Right ventricle myocardium inferior (tissue), 1 donor: ENCODE results near the gene PSMD14. TPM values are rescaled to one million over a fixed set of nuclear protein-coding genes. Genes with fewer than 3 reads are reported as not detected.
"Not testable (repeated sequence)": the region's sequence is repeated elsewhere in the genome, so short reads cannot be mapped to it uniquely, and the experiment has no call there.

Source experiments
- ATAC-seq: fragments of 200-7000 bp; cut with Tn5 transposase; one replicate; pipeline ENCODE4 v1.9.1; 2020; ENCODE audit warnings: mild to moderate bottlenecking, moderate library complexity
- DNase-seq: peaks from one replicate; pipeline ENCODE4 v3.0.0; 2021; ENCODE audit errors: missing footprints
- intact Hi-C: fragments of 100-400 bp; cut with DNase I; formaldehyde crosslinking; loops from one replicate; pipeline ENCODE4 v1.11.0; 2022
- total RNA-seq: library from RNA; stranded (reverse); fragmentation: NEBNext Ultra II Directional; extraction: Animal tissue kit (Norgen Biotek cat#: 25700); gene quantifications from one replicate; pipeline ENCODE4 v1.2.1, GENCODE V29; 2021
- donor health status: DM: no; HTN: yes; CAD: no; lungs with severe emphysema.

Gene PSMD14
- total RNA-seq, 1 donor from 2014 or later: 44.0 TPM

- intact Hi-C loops: no loop called here
- ATAC-seq (no peak), DNase-seq (no peak)
These were observed 16.7 kb downstream of the PSMD14 start for GRCh38 chr2:161324876-161325275.

- intact Hi-C loops: no loop called here
- ATAC-seq: no peak
- no peak for DNase-seq
These were observed 19.4 kb downstream of the PSMD14 start for GRCh38 chr2:161327582-161327981.

- no peak for ATAC-seq
- intact Hi-C loops: no loop called here
These were observed 24.2 kb downstream of the PSMD14 start for GRCh38 chr2:161332371-161332967.

GRCh38 chr2:161335626-161336025, 27.4 kb downstream of the PSMD14 start:
- no peak for DNase-seq
- intact Hi-C loops: no loop called here
- no peak for ATAC-seq

More at GRCh38 chr2:161332371-161332967, 24.2 kb downstream of the PSMD14 start:
- DNase-seq: no peak

- ATAC-seq: no peak
- intact Hi-C loops: no loop called here
- no peak for DNase-seq
These were observed 29.0 kb downstream of the PSMD14 start for GRCh38 chr2:161337247-161337646.

GRCh38 chr2:161339532-161339931, 31.3 kb downstream of the PSMD14 start:
- DNase-seq, intact Hi-C loops: not testable (repeated sequence)
- ATAC-seq: peak; percentile 20

- DNase-seq, intact Hi-C loops: not testable (repeated sequence)
- ATAC-seq: peak; percentile 54
These were observed 32.7 kb downstream of the PSMD14 start for GRCh38 chr2:161340930-161341413.

- intact Hi-C loops: no loop called here
- DNase-seq (no peak), ATAC-seq (no peak)
These were observed 35.0 kb downstream of the PSMD14 start for GRCh38 chr2:161343235-161343634.

GRCh38 chr2:161344692-161345091, 36.5 kb downstream of the PSMD14 start:
- no peak for ATAC-seq
- intact Hi-C loops: no loop called here
- DNase-seq: no peak

GRCh38 chr2:161351678-161352077, 43.5 kb downstream of the PSMD14 start:
- no peak for ATAC-seq

GRCh38 chr2:161352719-161353118, 44.5 kb downstream of the PSMD14 start:
- intact Hi-C loops: no loop called here
- no peak for ATAC-seq

More at GRCh38 chr2:161351678-161352077, 43.5 kb downstream of the PSMD14 start:
- DNase-seq: no peak
- intact Hi-C loops: no loop called here

GRCh38 chr2:161353543-161353942, 45.3 kb downstream of the PSMD14 start:
- DNase-seq: no peak
- intact Hi-C loops: no loop called here
- ATAC-seq: no peak

More at GRCh38 chr2:161352719-161353118, 44.5 kb downstream of the PSMD14 start:
- DNase-seq: no peak

GRCh38 chr2:161354106-161354505, 45.9 kb downstream of the PSMD14 start:
- intact Hi-C loops: no loop called here
- DNase-seq: no peak
- no peak for ATAC-seq

GRCh38 chr2:161355106-161355505, 46.9 kb downstream of the PSMD14 start:
- intact Hi-C loops: no loop called here
- no peak for ATAC-seq

GRCh38 chr2:161355983-161356382, 47.8 kb downstream of the PSMD14 start:
- intact Hi-C loops: no loop called here

More at GRCh38 chr2:161355106-161355505, 46.9 kb downstream of the PSMD14 start:
- no peak for DNase-seq

GRCh38 chr2:161357097-161357496, 48.9 kb downstream of the PSMD14 start:
- no peak for ATAC-seq
- intact Hi-C loops: no loop called here
- DNase-seq: no peak

More at GRCh38 chr2:161355983-161356382, 47.8 kb downstream of the PSMD14 start:
- DNase-seq: no peak
- ATAC-seq: no peak

- ATAC-seq (no peak), DNase-seq (no peak)
- intact Hi-C loops: no loop called here
These were observed 50.6 kb downstream of the PSMD14 start for GRCh38 chr2:161358838-161359237.

GRCh38 chr2:161360095-161360654, 52.0 kb downstream of the PSMD14 start:
- intact Hi-C loops, DNase-seq, ATAC-seq: not testable (repeated sequence)

GRCh38 chr2:161362568-161363166, 54.4 kb downstream of the PSMD14 start:
- intact Hi-C loops: no loop called here
- no peak for ATAC-seq
- DNase-seq: no peak

GRCh38 chr2:161367675-161368074, 59.5 kb downstream of the PSMD14 start:
- intact Hi-C loops: no loop called here
- no peak for ATAC-seq
- DNase-seq: no peak
